SIG-M5 treated with dmso at 0.1 percent for 504 hours (cell line): ENCODE results near the gene RAPGEF4.

ENCODE experiments used
- DNase-seq: peaks from one replicate; lab custom pipeline; 2025; ENCODE audit not compliant: unreplicated experiment; lab: John Stamatoyannopoulos, UW

Gene RAPGEF4

GRCh38 chr2:172821370-172822338, 86.0 kb downstream of the RAPGEF4 start:
- no peak for DNase-seq

- DNase-seq = no peak
These were observed 86.9 kb downstream of the RAPGEF4 start for GRCh38 chr2:172822585-172822984.

GRCh38 chr2:172823261-172823850, 87.7 kb downstream of the RAPGEF4 start:
- DNase-seq = no peak

GRCh38 chr2:172826522-172826921, 90.9 kb downstream of the RAPGEF4 start:
- no peak for DNase-seq

- no peak for DNase-seq
These were observed 93.6 kb downstream of the RAPGEF4 start for GRCh38 chr2:172829229-172829628.

GRCh38 chr2:172830482-172830881, 94.8 kb downstream of the RAPGEF4 start:
- DNase-seq = no peak

GRCh38 chr2:172833898-172834297, 98.3 kb downstream of the RAPGEF4 start:
- no peak for DNase-seq

GRCh38 chr2:172834881-172835280, 99.2 kb downstream of the RAPGEF4 start:
- DNase-seq = no peak

GRCh38 chr2:172836347-172836821, 100.7 kb downstream of the RAPGEF4 start:
- peak; percentile 24 for DNase-seq

- no peak for DNase-seq
These were observed 101.2 kb downstream of the RAPGEF4 start for GRCh38 chr2:172836827-172837226.

GRCh38 chr2:172839446-172839845, 103.8 kb downstream of the RAPGEF4 start:
- DNase-seq = no peak

GRCh38 chr2:172842511-172843265, 107.0 kb downstream of the RAPGEF4 start:
- no peak for DNase-seq

GRCh38 chr2:172843266-172843582, 107.6 kb downstream of the RAPGEF4 start:
- DNase-seq = no peak

GRCh38 chr2:172843902-172844715, 108.5 kb downstream of the RAPGEF4 start:
- no peak for DNase-seq

- DNase-seq = no peak
These were observed 109.5 kb downstream of the RAPGEF4 start for GRCh38 chr2:172845028-172845630.

GRCh38 chr2:172846551-172846950, 110.9 kb downstream of the RAPGEF4 start:
- no peak for DNase-seq

- DNase-seq = no peak
These were observed 111.5 kb downstream of the RAPGEF4 start for GRCh38 chr2:172847188-172847587.

GRCh38 chr2:172848519-172848918, 112.9 kb downstream of the RAPGEF4 start:
- DNase-seq = no peak

- no peak for DNase-seq
These were observed 114.0 kb downstream of the RAPGEF4 start for GRCh38 chr2:172849519-172850217.

- DNase-seq = no peak
These were observed 119.9 kb downstream of the RAPGEF4 start for GRCh38 chr2:172855588-172855987.
